Astrocyte (in vitro differentiated cells and primary cell): ENCODE data around the gene RSPH6A.

Experiments used
- CTCF ChIP-seq: IDR thresholded peaks from 2 replicates; pipeline ENCODE4 v1.5.1; 2011; ENCODE audit warnings: low read depth, mild to moderate bottlenecking, inconsistent platforms, low read length, moderate library complexity; ENCODE audit not compliant: insufficient read depth
- EZH2 ChIP-seq: IDR thresholded peaks from 2 replicates; pipeline ENCODE4 v1.6.1; 2012; ENCODE audit warnings: mild to moderate bottlenecking, low read length, inconsistent platforms; ENCODE audit not compliant: insufficient read depth

GRCh38 chr19:45824531-45825262 is 9.6 kb upstream of the RSPH6A start:
- TF ChIP-seq CTCF: no peak
- no peak for TF ChIP-seq EZH2
